Measurements from ENCODE around the gene LCE2A. TPM values are rescaled to one million over a fixed set of nuclear protein-coding genes. Genes with fewer than 3 reads are reported as not detected.
"Not testable (repeated sequence)": the region's sequence is repeated elsewhere in the genome, so short reads cannot be mapped to it uniquely, and the experiment has no call there.

LCE2A gene
- polyA plus RNA-seq, 1 of the 3 experiments (the other 2 are of a cell fraction), result not detected

DNA sequence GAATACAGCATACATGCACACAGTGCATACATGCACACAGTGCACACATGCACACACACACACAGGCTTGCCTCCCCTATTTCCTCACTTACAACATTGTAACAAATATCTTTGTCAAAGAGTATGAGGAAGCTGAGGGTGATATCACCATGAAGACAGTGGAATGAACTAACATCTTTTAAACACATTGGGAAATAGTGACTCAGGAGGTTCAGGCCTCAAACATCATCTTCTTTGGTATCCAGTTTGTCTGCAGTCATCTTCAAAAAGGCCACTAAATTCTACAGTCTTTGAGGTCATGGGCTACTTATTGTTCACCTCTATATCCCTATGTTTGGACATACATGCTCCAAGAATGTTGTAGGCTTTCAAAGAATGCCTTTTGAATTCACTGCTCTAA, 14.3 kb upstream of the LCE2A start:
- Histone ChIP-seq H3K4me2 (no peak overlapping the region), H3K4me1 (ENCODE audit: control insufficient read depth in 1 of 2, insufficient read depth in 2 of 2, low read depth in 1 of 2, low read length in 1 of 2) (no peaks in the 10 kb centered on the region), H3F3A (replicated peaks; ENCODE audit: insufficient read depth) (no peaks in the 10 kb centered on the region), H3K4me3 (ENCODE audit: low read depth in 2 of 2, low read length in 1 of 2) (no peak overlapping the region), H3K9me2 (no peaks in the 10 kb centered on the region), H3K9me3 (no peaks in the 10 kb centered on the region), H4K20me1 (ENCODE audit: insufficient read depth) (no peaks in the 10 kb centered on the region), H3K36me3 (replicated peaks in 1 of 2; ENCODE audit: control insufficient read depth in 1 of 2, insufficient read depth in 2 of 2, low read length in 1 of 2) (no peaks in the 10 kb centered on the region), H2AFZ (ENCODE audit: low read depth) (no peak overlapping the region), H3K27me3 (ENCODE audit: insufficient read depth) (no peaks in the 10 kb centered on the region), H3K79me2 (ENCODE audit: insufficient read depth) (no peaks in the 10 kb centered on the region), H3K9ac (no peak overlapping the region), H3K27ac (ENCODE audit: low read depth in 2 of 2, low read length in 1 of 2) (no peak overlapping the region)
- CTCF ChIA-PET, result no interaction called here
- TF ChIP-seq GATA2 (CRISPR knock-in tag; IDR thresholded peaks at IDR 0.05) (no peak), EP300 (IDR thresholded peaks at IDR 0.05; ENCODE audit: borderline replicate concordance in 1 of 2, low read depth in 1 of 2, low read length in 1 of 2) (no peak), SIN3A (IDR thresholded peaks at IDR 0.05; ENCODE audit: borderline replicate concordance, low read depth, low read length) (no peak), RXRA (IDR thresholded peaks at IDR 0.05; ENCODE audit: borderline replicate concordance, low read depth) (no peak)
- TF ChIP-seq, protein P1, sequence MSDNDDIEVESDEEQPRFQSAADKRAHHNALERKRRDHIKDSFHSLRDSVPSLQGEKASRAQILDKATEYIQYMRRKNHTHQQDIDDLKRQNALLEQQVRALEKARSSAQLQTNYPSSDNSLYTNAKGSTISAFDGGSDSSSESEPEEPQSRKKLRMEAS (IDR thresholded peaks at IDR 0.05; ENCODE audit: low read depth), result no peak
- TF ChIP-seq, protein P2, sequence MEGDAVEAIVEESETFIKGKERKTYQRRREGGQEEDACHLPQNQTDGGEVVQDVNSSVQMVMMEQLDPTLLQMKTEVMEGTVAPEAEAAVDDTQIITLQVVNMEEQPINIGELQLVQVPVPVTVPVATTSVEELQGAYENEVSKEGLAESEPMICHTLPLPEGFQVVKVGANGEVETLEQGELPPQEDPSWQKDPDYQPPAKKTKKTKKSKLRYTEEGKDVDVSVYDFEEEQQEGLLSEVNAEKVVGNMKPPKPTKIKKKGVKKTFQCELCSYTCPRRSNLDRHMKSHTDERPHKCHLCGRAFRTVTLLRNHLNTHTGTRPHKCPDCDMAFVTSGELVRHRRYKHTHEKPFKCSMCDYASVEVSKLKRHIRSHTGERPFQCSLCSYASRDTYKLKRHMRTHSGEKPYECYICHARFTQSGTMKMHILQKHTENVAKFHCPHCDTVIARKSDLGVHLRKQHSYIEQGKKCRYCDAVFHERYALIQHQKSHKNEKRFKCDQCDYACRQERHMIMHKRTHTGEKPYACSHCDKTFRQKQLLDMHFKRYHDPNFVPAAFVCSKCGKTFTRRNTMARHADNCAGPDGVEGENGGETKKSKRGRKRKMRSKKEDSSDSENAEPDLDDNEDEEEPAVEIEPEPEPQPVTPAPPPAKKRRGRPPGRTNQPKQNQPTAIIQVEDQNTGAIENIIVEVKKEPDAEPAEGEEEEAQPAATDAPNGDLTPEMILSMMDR (IDR thresholded peaks at IDR 0.05), result no peak
- TF ChIP-seq, protein P3, sequence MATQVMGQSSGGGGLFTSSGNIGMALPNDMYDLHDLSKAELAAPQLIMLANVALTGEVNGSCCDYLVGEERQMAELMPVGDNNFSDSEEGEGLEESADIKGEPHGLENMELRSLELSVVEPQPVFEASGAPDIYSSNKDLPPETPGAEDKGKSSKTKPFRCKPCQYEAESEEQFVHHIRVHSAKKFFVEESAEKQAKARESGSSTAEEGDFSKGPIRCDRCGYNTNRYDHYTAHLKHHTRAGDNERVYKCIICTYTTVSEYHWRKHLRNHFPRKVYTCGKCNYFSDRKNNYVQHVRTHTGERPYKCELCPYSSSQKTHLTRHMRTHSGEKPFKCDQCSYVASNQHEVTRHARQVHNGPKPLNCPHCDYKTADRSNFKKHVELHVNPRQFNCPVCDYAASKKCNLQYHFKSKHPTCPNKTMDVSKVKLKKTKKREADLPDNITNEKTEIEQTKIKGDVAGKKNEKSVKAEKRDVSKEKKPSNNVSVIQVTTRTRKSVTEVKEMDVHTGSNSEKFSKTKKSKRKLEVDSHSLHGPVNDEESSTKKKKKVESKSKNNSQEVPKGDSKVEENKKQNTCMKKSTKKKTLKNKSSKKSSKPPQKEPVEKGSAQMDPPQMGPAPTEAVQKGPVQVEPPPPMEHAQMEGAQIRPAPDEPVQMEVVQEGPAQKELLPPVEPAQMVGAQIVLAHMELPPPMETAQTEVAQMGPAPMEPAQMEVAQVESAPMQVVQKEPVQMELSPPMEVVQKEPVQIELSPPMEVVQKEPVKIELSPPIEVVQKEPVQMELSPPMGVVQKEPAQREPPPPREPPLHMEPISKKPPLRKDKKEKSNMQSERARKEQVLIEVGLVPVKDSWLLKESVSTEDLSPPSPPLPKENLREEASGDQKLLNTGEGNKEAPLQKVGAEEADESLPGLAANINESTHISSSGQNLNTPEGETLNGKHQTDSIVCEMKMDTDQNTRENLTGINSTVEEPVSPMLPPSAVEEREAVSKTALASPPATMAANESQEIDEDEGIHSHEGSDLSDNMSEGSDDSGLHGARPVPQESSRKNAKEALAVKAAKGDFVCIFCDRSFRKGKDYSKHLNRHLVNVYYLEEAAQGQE (IDR thresholded peaks at IDR 0.05; ENCODE audit: low read depth, low read length), result no peak
- DNase-seq, result no peak
- POLR2A ChIA-PET, result no interaction called here

DNA sequence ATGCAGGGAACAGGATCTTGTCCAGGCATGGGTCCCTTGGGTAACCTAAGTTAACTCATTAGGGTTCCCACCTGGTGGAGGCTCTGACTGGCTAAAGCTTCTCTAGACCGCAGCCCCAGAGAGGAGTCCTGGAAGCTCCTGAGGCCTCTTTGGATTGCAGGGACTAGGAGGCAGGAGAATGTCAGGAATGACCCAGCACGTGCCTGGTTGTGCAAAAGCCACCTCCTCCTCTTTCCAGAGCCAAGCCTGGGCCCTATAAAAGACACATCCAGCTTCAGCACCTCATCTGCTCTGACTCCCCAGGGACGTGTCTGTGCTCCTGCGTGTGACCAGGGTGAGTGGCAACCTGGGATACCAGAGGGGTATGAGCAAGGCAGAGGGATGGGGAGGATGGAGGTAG, 12.3 kb upstream of the LCE2A start, which contains the start of gene LCE2B:
Gene LCE2B, plus strand, starts transcription at position 301 of the 400 bp plus-strand sequence. CDS start 721 bp downstream, outside the sequence.
- H3K4me2 ChIP-seq; H3K9me3 ChIP-seq; H3K9ac ChIP-seq; H3K79me2 ChIP-seq (ENCODE audit: insufficient read depth); H3K36me3 ChIP-seq (replicated peaks in 1 of 2; ENCODE audit: control insufficient read depth in 1 of 2, insufficient read depth in 2 of 2, low read length in 1 of 2); H3K9me2 ChIP-seq; H3K27me3 ChIP-seq (ENCODE audit: insufficient read depth); H3K4me3 ChIP-seq (ENCODE audit: low read depth in 2 of 2, low read length in 1 of 2); H3F3A ChIP-seq (replicated peaks; ENCODE audit: insufficient read depth); DNase-seq; H2AFZ ChIP-seq (ENCODE audit: low read depth); POLR2A ChIA-PET; CTCF ChIA-PET; H3K27ac ChIP-seq (ENCODE audit: low read depth in 2 of 2, low read length in 1 of 2); H3K4me1 ChIP-seq (ENCODE audit: control insufficient read depth in 1 of 2, insufficient read depth in 2 of 2, low read depth in 1 of 2, low read length in 1 of 2); H4K20me1 ChIP-seq (ENCODE audit: insufficient read depth): not testable (repeated sequence)
- WGBS (ENCODE audit: low lambda C conversion rate), result 10% methylated on average over 2 of the region's 4 CpGs

Measured in SK-N-SH (cell line).